22Rv1 (cell line): Measurements from ENCODE around the gene EPHA3.

ENCODE experiments used
- ZFX ChIP-seq: fragments of 450-650 bp; IDR thresholded peaks from 2 replicates; pipeline ENCODE4 v1.6.1; 2017; ENCODE audit warnings: antibody characterized with exemption, borderline replicate concordance
- TF ChIP-seq, protein P1 (sequence below): fragments of 450-650 bp; IDR thresholded peaks from 2 replicates; pipeline ENCODE4 v1.5.1; 2017; ENCODE audit warnings: mild to moderate bottlenecking

DNA sequence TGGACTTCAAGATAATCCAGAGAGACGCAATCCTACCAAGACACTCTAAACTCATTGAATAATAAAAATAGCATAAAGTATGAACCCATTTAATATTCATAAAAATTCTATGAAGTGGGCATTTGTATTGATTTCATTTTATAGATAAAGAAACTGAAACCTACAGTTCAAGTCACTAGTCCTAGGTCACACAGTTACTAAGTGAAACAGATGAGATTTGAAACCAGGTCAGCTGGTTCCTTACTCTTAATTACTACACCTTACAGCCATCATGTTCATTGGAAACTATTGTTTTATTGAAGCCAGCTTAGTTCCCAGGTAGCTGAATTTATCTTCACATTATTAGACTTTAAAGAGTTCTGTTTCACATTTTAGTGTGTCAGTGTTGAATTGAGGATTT is 158.7 kb downstream of the EPHA3 start:
- TF ChIP-seq, protein P1, sequence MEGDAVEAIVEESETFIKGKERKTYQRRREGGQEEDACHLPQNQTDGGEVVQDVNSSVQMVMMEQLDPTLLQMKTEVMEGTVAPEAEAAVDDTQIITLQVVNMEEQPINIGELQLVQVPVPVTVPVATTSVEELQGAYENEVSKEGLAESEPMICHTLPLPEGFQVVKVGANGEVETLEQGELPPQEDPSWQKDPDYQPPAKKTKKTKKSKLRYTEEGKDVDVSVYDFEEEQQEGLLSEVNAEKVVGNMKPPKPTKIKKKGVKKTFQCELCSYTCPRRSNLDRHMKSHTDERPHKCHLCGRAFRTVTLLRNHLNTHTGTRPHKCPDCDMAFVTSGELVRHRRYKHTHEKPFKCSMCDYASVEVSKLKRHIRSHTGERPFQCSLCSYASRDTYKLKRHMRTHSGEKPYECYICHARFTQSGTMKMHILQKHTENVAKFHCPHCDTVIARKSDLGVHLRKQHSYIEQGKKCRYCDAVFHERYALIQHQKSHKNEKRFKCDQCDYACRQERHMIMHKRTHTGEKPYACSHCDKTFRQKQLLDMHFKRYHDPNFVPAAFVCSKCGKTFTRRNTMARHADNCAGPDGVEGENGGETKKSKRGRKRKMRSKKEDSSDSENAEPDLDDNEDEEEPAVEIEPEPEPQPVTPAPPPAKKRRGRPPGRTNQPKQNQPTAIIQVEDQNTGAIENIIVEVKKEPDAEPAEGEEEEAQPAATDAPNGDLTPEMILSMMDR: no peak
- no peak for TF ChIP-seq ZFX
